G401.6 (cell line): ENCODE data around the gene FRMD3.

Source experiments
- FAIRE-seq: peaks from 2 replicates; lab custom pipeline; 2012; peaks lifted over from hg19 to GRCh38; lab: Jason Lieb, UNC

The FRMD3 gene

DNA sequence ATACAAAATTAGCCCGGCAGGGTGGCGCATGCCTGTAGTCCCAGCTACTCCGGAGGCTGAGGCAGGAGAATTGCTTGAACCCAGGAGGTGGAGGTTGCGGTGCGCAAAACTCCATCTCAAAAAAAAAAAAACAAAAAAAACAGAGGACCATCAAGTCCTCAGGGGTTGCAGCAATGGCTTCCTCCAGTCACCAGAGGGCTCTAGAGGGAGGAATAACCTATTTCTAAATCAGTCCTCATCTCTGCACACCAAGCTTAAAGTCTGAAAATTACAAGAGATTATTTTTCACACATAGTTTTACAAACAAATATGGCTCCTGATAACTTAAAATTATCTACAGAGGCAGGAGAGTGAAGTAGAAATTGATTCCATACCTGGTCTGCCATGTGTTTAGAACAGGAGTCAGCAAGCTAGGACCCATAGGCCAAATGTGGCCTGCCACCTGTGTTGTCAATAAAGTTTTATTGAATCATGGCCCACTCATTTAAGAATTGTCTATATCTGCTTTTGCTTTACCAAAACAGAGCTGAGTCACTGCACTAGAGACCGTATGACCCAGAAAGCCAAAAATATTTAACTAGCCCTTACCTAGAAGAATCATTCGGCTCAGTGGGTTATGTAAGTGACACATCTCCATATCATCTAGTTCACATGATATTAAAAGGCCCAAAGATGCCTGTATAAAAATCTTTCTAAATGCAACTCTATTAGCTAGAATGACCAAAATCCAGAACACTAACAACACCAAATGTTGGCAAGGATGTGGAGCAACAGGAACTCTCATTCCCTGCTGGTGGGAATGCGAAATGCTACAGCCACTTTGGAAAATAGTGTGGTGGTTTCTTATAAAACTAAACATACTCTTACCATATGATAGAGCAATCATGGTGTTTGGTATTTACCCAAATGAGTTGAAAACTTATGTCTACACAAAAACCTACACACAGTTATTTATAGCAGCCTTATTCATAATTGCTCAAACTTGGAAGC is 207.7 kb downstream of the FRMD3 start:
- FAIRE-seq = no peak

DNA sequence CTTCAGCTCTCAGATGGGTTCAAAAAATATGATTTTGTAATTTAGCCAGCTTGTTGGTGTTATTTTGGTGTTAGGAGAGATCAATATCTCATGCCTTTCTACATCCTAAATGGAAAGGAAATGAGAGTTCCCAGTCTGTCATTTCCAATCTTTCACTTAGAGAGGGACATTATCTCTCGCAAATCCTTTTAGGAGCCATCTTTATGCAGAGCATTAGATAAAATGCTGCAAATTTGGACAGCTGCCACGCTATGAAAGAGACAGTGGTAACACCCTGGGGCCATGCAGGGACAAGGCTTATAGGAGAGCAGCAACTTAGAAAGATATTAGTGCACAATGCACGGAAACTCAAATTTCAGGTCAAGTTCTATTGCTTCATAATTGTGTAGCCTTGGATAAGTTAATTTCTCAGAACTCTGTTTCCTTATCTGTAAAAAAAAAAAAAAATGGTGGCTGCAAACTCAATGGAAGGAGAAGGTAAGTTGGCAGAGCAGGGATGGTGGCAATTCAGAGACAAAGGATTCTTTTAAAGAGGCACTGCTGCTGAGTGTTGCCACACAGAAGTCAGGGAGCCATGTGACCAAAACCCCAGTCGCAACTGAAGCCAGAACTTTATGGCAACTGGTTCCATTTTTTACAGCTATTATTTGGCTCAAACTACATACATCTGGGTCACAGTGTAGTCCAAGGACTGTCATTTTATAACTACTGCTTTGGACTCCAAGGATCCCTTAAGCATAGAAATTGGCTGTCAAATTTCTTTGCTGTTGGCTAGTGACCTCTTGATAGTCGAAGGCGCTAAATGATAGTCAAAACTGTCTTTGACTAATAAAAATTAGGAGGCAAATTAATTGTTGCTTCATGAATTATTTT is 210.2 kb downstream of the FRMD3 start:
- no peak for FAIRE-seq

DNA sequence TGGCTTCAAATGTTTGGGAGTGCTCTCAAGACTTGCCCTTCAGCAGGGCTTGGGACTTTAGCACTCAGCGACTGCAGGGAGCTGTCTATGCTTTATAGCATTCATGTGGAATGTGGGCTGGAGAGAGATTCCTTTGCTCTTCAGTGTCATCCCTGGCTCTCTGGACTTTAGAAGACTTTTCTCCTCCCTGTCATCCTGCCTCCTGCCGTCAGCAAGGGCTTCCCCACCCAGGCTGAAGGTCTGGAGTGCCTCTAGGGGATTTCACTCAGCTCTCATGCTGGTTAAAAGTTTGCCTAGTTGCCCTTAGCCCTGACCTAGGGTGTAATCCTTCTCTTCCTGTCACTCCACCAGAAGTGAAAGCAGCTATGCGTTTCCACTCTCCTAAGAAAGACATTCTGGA is 210.9 kb downstream of the FRMD3 start:
- no peak for FAIRE-seq

DNA sequence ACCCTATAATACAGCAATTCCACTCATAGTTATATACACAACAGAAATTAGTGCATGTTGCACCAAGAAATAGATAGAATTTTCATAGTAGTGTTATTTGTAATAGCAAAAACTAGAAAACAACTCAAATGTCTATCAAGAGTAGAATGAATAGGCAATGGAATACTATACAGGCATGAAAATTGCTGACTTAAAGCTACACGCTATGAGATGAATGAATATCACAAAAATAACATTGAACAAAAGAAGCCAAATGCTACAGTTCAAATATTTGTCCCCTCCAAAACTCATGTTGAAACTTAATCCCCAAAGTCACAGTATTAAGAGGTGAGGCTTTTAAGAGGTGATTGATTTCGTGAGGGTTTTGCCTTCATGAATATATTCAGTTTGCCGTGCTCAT is 215.1 kb downstream of the FRMD3 start:
- FAIRE-seq = no peak

DNA sequence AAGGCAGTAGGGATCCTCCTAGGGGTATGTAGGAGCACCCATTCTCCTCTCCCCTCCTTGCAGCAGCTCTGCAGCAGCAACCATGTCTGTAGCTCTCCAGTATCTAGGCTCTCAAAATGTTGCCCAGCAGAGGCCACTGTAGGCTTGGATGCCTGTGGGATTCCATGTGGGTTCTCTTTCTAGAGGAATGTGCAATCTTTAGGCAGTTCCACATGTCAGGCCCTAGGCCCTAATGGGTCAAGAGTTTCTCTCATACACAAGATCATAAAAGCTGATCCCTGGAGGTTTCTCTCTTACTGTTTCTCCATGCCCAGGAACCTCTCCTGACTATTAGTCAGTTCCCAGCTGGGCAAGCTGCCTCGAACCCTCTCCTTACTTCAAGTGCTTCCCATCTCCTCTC is 215.8 kb downstream of the FRMD3 start:
- FAIRE-seq = no peak

DNA sequence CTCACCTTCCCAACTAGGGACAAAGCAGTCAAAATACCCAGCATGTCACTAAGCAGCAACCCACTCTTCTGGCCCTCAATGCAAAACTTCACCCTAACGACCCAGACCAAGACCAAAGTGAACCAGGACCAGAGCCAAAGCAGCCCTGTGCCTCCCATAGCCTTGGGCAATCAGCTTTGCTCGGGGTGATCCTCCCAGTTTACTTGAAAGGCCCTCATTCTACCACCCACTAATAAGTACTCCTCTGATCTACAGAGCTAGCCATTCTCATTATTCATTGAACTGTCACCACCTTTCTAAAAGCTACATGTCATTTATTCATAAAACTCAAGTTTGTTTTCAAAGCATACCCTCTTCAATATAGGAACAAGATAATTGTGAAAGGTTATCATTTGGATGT is 221.0 kb downstream of the FRMD3 start:
- no peak for FAIRE-seq

DNA sequence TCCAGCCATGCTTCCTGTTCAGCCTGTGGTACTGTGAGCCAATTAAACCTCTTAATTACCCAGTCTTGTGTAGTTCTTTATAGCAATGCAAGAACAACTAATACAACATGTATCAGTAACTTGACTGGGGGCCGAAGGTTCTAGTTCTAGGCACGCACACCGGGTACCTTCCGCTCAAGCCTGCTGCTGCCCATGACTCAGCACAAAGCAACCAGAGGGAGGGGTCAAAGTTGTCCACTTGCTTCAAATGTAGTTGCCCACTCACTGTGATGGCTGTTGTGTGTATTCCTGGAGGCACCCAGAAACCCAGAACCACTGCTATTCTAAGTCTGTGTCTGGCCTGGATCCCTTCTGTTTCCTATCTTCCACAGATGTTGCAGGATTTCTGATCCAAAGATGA is 222.6 kb downstream of the FRMD3 start:
- FAIRE-seq = no peak

DNA sequence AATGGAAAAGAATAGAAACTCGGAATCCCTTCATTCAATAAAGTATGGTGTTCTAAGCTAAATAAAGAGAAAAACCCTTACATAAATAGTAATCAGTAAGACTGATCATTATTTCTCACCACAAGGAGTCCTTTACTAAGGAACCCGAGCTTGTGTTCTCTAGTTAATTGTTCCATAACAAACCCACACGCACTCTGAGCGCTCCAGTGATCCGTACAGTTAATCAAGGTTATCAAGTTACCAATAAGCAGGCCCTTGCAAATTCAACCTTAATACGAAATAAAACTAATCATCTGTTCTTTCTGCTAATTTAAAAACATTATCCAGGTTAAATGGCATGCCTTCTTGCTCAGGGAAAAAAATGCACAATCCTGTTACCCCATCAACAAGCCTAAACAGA is 224.4 kb downstream of the FRMD3 start:
- no peak for FAIRE-seq

DNA sequence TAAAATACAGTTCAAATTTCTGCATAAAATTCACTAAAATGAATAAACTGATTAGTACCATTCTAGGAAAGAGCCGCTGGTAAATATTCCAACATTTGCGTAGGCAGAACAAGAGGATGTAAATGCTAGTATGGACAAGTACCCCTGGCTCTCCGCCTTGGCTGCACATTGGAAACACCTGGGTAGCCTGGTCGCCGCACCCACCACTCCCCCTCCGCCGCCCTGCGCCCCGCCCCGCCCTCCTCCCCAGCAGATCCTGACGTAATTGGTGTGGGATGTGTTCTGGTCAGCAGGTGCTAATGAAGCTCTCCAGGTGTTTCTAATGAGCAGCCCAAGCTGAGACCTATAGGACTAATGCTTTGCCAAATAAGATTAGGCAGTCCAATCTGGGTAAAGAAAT is 225.7 kb downstream of the FRMD3 start:
- no peak for FAIRE-seq

DNA sequence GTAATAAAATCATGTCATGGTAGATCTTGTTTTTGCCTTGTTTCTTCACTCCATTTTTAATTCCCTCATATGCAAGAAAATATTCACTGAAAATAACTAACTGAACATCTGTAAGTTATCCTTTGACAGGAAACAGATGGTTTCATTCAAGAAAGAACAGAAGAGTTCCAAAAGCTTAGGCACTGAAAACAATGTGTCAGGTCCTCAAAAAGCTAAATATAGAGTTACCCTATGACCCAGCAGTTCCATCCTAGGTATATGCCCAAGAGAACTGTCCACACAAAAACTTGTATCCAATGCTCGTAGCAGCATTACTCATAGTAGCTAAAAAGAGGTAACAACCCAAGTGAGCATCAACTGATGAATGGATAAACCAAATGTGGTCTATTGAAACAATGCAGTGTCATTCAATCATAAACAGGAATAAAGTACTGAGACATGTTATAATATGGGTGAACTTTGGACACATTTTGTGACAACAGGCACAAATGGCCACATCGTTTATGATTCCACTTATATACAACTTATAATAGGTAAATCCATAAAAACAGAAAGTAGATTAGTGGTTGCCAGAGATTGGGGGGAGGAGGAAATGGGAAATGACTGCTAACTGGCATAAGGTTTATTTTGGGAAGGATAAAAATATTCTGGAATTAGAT is 231.0 kb downstream of the FRMD3 start:
- no peak for FAIRE-seq

DNA sequence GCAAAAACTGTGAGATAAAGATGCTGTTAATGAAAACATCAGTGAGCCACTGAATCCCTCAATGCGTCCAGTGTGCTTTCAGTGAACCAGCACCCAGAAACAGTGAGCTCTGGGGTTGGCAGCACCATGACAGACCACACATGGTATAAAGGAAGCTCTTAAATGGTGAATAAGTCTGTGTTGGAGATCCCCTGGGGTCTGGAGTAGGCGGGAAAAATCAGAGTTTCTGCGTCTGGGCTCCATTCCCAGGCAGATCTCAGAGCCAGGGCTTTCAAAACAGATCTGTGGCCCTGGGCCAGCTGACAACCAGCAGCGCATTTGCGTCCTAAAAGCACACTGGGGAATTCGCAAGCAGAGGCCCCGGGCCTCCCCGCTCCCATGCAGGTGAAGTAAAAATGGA is 233.5 kb downstream of the FRMD3 start:
- no peak for FAIRE-seq

DNA sequence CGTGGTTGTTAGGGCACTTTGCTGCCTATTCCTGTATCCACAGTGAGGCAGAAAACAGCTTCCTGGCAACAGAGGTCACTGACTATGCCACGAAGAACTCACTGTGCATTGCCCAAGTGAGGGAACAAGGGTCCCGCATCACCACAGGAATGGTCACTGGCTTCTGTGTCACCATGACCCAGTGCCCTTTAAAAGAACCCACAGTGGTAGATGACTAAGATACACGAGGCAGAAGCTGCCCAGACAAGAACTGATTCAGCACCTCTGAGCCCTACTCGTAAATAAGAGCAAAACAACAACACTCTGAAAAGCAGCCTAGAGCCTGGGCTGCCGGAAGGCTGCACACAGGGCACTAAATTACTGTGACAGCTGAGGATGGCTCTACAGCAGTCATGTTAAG is 238.6 kb downstream of the FRMD3 start:
- FAIRE-seq = no peak

DNA sequence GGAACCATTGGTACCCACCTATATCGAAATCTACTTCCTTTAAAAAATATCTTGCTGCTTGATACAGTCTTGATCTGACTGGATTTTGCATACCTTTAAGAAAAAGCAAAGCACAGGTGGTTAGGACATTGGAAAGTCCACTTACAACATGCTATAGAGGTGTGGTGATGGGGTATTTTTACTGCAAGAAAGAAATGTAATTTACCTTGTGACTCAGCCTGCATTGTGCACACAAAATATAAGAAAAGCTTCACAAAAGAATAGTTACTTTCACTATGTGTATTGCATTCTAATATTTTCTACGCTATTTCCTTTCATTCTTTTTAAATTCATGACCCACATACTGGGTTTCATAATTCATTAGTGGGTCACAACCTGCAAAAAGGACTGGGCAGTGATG is 239.1 kb downstream of the FRMD3 start:
- no peak for FAIRE-seq

DNA sequence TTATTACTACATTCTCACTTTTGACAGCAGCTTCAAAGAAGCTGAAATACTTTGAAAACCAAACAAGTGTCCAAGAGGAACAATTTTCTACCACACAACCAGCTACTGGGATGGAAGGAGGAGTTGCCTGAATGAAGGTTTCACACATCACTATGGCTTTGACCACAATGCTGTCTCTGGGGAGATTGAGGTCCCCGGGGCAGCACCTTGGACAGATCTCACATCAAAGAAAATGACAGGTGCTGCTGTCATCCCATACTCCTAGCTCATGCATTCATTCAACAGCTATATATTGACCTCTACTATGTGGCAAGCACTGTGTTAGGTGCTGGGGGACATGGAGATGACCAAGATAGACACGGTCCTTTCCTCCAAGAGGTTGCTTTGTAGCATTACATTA is 242.1 kb downstream of the FRMD3 start:
- no peak for FAIRE-seq

DNA sequence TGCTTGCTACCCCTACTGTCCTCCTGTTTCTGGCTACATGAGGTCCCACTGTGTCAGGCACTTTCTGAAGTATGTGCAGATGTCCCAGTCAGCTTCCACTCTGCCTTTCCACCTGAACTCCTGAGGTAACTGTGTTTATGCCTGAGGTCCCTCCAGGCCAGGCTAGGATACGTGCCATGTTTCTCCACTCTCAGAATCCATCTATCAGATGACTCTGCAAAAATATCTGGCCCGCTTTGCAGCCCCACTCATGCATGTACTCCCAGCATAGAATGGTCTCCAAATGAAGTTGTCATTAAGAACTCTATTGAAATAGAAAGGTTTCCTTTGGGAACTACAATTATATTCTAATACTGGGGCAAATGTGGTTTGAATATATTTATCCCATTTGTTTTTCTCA is 243.4 kb downstream of the FRMD3 start:
- FAIRE-seq = no peak

DNA sequence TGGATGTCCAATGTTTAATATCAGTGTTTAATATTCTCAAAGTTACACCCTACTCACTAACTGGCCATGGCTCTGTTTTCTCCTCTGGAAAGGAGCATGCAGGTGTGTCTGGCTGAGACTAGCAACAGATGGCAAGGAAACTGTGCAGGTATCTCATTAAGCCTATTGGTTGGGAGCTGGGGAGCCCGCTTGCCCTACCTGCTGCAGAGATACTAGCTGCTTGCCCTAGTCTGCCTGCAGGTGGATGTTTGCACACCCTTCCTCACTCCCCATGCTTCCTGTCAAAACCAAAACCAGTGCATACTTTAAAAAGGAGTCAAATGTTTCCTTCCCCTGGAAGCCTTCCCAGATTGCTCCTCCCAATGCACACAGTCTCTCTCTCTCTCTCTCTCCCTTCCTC is 247.0 kb downstream of the FRMD3 start:
- no peak for FAIRE-seq

DNA sequence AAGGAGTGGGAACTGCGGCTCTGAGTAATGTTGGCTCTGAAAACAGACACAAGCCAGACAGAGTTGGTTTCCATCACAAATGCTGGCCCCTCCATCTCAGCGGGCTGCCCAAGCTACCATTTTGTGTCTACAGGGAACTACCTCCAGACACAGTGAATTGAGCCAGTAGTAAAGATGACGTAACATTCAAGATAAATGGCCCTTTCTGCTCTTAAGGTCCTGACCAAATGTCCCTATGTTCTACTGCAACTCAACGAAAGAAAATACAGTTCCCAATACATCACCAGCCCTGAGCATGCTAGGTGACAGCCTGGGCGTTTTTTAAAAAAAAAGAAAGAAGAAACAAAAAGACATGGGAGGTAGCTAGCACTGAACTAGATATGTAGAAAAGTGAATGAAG is 247.5 kb downstream of the FRMD3 start:
- no peak for FAIRE-seq

DNA sequence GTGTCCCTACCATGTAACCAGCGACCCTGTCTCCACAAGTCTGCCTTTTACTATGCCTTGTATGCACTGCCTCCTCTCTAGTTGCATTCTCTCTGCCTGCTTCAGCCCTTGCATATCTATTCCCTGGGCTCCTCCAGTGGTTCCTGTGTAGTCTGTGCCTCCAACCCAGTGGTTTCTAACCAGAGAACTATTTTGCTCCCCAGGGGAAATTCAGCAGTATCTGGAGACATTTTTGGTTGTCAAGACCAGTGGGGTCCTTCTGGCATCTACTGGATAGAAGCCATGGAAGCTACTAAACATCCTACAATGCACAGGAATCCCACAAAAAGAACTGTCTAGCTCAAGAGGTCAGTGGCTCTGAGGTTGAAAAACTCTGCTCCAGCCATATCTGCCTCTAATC is 251.2 kb downstream of the FRMD3 start:
- no peak for FAIRE-seq

DNA sequence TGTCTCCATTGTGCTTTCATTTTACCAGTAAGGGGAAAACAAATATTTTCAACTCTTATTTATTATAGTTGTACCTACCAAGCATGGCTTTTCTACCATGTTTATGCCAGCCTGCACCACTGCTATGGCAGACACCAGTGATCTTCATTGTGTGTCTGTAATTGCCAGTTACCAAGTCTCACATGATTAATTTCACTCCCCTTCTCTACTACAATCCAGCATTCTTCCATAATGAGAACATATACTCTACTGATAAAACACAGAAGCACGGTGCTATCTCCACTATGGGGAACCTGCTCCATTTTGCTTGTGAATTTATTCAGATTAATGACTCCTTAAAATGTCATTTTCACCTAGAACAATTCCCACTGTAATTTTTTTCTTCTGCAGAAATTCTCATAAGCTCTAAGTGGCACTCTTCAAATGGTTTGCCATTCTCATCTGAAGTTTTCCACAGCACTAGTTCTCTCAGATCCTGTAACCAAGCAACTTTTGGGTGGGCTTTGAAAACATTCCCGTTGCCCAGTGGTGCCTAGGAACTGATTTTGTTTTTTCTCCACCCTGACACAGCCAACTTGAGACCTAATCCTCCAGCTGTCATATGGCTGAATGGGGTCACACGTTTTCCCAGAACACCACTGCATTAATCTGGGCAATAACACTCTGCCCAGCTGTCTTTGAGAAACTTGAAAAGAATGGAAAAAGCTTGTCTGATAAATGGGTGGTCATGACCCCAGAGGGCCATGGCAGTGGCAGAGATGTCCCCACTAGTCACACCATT is 252.6 kb downstream of the FRMD3 start:
- FAIRE-seq = no peak

DNA sequence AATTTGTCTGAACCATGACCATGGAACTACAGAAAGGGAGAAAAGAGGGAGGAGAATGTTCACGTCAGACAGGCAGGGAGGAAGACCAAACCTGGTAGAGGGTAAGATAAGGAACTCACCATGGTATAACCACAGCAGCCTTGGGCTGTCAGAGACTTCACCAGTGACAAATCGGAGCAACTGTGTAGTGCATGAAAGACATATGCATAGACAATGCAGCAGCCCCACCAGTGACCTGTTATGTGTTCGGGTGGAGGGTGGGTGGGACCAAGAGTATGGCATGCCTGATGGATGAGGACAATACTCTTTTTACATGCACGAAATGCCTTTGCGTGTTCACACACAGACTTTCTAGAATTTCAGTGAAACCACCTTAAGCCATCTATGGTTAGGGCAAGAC is 253.5 kb downstream of the FRMD3 start:
- FAIRE-seq = no peak

DNA sequence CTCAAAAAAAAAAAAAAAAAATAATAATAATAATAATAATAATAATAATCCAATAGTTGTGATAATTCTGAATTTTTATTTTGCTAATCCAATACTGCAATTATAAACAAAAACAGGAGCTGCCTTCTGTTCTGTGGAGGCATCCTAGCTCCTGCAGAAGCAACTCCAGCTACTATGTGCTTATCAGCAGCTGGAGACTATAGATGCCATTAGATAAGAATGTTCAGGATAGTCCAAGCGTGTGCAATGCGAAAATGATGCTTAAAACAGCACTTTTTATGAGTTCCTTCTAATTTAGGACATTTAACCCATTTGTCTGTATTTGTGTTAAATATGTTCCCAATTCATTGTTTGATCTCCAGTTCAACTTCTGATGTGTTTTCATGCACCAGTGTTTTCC is 254.7 kb downstream of the FRMD3 start:
- no peak for FAIRE-seq
